Choroid plexus epithelial cell (primary cell): ENCODE measurements around the gene SPIN2A.
A peak's percentile ranks its signal among the peaks of the same experiment; 100 is the strongest.
"Not testable (repeated sequence)": the region's sequence is repeated elsewhere in the genome, so short reads cannot be mapped to it uniquely, and the experiment has no call there.

Experiments used
- DNase-seq: peaks from one replicate; pipeline ENCODE4 v3.0.0-alpha.2; 2010; ENCODE audit warnings: low read depth
- H3K4me3 ChIP-seq: 2 replicates; pipeline ENCODE4 v1.5.1; 2011; ENCODE audit warnings: low read depth, mild to moderate bottlenecking, control low read depth, low read length, moderate library complexity
- CTCF ChIP-seq: conservative IDR thresholded peaks from 2 replicates; pipeline ENCODE4 v1.5.1; 2011; ENCODE audit warnings: low read depth, mild to moderate bottlenecking, control low read depth, inconsistent platforms, low read length, moderate library complexity

SPIN2A gene

DNA sequence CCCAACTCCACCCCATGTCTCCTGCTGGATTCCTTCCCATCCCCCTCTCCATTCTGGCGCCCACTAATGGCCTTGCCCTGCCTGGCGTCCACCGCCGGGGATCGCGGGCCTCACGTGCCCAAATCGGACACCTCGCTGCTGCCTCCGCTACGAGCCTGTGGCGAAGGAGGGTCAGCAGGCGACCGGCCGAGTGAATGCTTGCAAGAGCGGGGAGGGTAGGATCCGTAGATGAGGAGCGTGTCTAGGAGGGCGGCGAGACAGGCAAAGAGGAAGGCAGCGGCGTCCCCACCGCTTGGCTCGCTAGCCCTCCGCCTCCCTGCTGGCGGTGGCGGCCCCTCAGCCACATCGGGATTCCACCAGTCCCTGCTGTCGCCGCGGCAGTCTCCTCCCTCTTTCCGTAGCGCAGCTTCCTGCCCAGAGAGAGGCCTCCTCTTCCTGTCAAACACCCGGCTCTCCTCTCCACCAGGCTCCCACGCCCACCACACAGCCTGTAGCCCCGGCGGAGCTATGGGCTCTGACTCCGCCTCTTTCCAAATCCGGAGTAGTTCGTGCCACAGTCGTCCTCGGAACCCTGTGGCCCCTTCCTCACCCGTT, 15.9 kb downstream of the SPIN2A start, which contains the start of gene SPIN2B:
SPIN2B (minus strand) TSS at position 387 of the 594 bp plus-strand sequence.
- peak within 1 kb of the TSS; percentile 78 for H3K4me3 ChIP-seq
- peak; percentile 71 for DNase-seq
- no peak for TF ChIP-seq CTCF

GRCh38 chrX:57120619-57121161, 16.5 kb downstream of the SPIN2A start:
- DNase-seq: not testable (repeated sequence)
- peak overlapping the region; percentile 78 for H3K4me3 ChIP-seq

DNA sequence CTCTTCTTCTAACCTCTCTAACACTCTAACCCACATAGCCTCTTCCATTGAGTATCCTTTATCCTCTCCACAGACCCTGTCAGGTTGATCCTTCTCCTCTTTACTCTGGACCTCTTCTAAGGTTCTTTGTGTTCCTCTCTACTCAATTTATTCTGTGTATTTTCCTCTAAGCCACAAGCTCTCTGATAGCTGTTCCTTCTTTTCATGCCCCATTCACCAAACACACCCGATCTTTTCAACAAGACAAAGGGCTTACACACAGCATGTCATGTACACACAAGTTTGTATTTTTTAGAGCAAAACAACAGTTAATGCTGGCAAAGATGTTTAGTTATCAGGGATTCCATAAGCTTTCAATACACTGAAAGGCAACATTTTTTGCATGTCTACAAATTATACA, 17.8 kb downstream of the SPIN2A start:
- DNase-seq: no peak
- no peak for TF ChIP-seq CTCF
- no peak overlapping the region for H3K4me3 ChIP-seq

GRCh38 chrX:57117566-57117965, 19.6 kb downstream of the SPIN2A start:
- DNase-seq, H3K4me3 ChIP-seq: not testable (repeated sequence)

- DNase-seq: no peak
- no peak for TF ChIP-seq CTCF
- H3K4me3 ChIP-seq: no peak overlapping the region
Observed at GRCh38 chrX:57104921-57105398, 32.2 kb downstream of the SPIN2A start.

DNA sequence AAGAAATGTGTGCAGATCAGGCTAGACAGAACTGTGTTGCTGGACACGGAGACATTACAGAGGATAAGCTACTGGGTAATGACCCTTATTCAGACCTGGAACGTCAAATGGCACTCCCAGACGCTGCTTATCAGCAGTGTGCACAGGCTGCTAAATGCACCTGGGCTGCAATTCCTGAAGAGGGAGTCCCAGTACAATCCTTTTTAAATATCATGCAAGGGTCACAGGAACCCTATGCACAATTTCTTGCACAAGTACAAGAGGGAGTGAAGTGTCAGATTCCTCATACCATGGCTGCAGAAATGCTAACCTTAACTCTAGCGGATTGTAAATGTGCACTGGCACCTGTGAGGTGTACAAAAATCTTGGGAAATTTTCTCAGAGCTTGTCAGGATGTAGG, 32.8 kb downstream of the SPIN2A start:
- no peak for DNase-seq
- no peak overlapping the region for H3K4me3 ChIP-seq
- no peak for TF ChIP-seq CTCF

- no peak for DNase-seq
- H3K4me3 ChIP-seq: no peak overlapping the region
- no peak for TF ChIP-seq CTCF
Observed at GRCh38 chrX:57103489-57103888, 33.7 kb downstream of the SPIN2A start.

DNA sequence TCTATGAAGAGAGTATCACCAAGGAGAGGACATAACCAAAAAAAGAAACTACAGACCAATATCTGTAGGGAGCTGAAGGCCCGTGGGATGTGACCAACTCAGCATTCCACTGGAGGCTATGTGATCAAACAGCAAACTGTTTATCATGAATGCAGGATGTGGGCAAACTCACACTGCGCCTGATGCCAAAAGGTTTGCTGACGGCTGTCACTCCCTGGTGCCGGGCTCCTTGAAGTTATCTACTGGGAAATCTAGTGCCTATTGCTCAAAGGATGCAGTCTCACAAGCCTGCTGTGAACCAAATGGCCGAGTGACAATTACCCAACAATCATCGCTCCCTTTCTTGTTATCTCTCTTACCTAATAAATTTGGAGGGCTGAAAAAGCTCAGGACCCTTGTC, 34.3 kb downstream of the SPIN2A start:
- peak; percentile 8 for DNase-seq
- not testable (repeated sequence) for H3K4me3 ChIP-seq
